GM18909 (cell line): Measurements from ENCODE around the gene NBPF1.
"Not testable (repeated sequence)": the region's sequence is repeated elsewhere in the genome, so short reads cannot be mapped to it uniquely, and the experiment has no call there.

ENCODE experiments used
- ATAC-seq: cut with Tn5 transposase; IDR thresholded peaks from one replicate; pipeline ENCODE4 v1.9.1; 2021; ENCODE audit warnings: mild to moderate bottlenecking; ENCODE audit not compliant: unreplicated experiment, poor library complexity

The NBPF1 gene

GRCh38 chr1:16613185-16614147 lies at the start of gene NBPF1:
Gene NBPF1 (minus strand): TSS chr1:16613564.
- peak; percentile 80 for ATAC-seq

- not testable (repeated sequence) for ATAC-seq
Measured at GRCh38 chr1:16658234-16658633, 44.9 kb upstream of the NBPF1 start.

DNA sequence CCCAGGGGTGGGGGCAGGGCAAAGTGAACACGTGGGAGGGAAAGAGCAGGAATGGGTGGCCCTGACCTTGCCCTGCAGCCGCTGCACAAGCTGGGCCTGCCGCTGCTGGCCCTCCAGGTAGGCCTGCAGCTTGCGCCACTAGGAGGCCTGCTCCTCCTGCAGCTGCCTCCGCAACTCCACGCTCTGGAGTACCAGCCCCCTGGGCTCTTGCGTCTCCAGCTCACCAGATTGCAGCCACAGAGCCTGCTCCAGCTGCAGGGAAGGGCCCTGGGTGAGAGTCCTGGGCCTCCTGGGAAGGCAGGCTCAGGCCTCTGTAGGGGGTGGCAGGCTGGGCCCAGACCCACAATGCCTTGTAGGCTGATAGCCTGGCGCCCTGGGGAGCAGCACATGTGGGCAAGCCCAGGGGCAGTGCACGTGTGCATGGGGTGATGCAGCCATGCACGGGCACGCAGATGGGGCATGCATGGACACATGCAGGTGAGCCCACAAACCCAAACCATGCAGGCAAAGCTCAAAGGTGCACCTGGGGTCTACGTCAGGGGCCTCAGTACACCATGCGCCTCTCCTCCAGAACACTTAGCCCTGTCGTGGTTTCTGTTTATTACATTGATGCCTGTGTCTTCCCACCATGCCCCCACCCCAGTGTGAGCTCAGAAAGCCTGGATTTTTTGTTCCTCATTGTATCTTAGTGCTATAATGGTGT lies 43.8 kb upstream of the NBPF1 start:
- ATAC-seq: not testable (repeated sequence)

GRCh38 chr1:16656574-16656973 lies 43.2 kb upstream of the NBPF1 start:
- not testable (repeated sequence) for ATAC-seq

- not testable (repeated sequence) for ATAC-seq
Measured at GRCh38 chr1:16651560-16651959, 38.2 kb upstream of the NBPF1 start.

GRCh38 chr1:16649960-16650359 lies 36.6 kb upstream of the NBPF1 start:
- ATAC-seq: not testable (repeated sequence)

- not testable (repeated sequence) for ATAC-seq
Measured at GRCh38 chr1:16649390-16649789, 36.0 kb upstream of the NBPF1 start.

GRCh38 chr1:16648756-16649155 lies 35.4 kb upstream of the NBPF1 start:
- not testable (repeated sequence) for ATAC-seq

GRCh38 chr1:16648250-16648649 lies 34.9 kb upstream of the NBPF1 start:
- not testable (repeated sequence) for ATAC-seq

DNA sequence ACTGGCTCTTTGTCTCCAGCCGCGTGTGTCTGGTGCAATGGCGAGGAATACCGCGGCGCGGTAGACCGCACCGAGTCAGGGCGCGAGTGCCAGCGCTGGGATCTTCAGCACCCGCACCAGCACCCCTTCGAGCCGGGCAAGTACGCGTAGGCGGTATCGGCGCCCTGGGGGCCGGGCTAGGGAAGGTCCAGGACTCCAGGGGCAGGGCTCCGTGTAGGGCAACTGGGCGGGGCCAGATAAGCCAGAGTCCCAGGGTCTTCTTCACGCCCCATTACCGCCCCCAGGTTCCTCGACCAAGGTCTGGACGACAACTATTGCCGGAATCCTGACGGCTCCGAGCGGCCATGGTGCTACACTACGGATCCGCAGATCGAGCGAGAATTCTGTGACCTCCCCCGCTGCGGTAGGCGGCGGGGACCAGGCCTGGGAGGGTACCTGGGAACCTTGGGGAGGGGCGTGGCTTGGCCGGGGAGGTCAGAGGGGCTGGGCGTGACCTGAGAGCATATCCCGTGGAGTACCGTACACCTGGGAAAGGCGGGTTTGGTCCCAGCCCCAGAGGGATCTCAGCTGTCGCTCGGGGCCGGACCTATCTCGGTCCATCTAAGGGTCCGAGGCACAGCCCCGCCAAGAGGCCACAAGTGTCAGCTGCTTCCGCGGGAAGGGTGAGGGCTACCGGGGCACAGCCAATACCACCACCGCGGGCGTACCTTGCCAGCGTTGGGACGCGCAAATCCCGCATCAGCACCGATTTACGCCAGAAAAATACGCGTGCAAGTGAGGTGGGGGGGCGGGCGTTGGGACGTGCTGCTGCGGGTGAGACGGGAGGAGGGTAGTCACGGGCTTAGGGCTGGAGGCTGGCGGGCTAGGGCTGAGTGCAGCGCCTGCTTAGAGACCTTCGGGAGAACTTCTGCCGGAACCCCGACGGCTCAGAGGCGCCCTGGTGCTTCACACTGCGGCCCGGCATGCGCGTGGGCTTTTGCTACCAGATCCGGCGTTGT lies 34.1 kb upstream of the NBPF1 start:
- not testable (repeated sequence) for ATAC-seq

DNA sequence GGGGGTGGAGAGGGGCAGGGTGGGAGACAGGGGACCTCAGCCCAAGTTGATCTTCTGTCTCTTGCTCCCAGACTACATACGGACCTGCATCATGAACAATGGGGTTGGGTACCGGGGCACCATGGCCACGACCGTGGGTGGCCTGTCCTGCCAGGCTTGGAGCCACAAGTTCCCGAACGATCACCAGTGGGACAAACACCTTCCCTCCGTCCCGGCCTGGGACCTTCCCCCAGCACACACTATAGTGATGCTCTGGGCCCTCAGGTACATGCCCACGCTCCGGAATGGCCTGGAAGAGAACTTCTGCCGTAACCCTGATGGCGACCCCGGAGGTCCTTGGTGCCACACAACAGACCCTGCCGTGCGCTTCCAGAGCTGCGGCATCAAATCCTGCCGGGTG lies 33.4 kb upstream of the NBPF1 start:
- not testable (repeated sequence) for ATAC-seq

GRCh38 chr1:16646061-16646664 lies 32.8 kb upstream of the NBPF1 start:
- ATAC-seq: not testable (repeated sequence)

GRCh38 chr1:16645271-16646060 lies 32.1 kb upstream of the NBPF1 start:
- ATAC-seq: peak; percentile 3

- ATAC-seq: peak; percentile 77
Measured at GRCh38 chr1:16644482-16645270, 31.3 kb upstream of the NBPF1 start.

DNA sequence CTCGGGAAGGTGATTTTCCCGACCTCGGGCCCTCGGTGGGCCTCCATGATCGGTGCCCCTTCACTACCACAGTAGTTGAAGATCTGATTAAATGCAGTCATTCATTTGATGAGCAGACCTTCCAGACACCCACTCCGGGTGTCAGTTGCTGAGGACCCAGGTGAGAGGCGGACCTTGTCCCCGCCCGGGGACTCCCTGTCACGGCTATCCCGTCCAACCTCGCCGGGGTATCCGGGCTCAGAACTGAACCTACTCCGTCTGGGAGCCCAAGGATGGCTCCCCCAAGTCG lies 30.8 kb upstream of the NBPF1 start:
- ATAC-seq: no peak

- peak; percentile 8 for ATAC-seq
Measured at GRCh38 chr1:16643476-16644192, 30.3 kb upstream of the NBPF1 start.

GRCh38 chr1:16643001-16643411 lies 29.6 kb upstream of the NBPF1 start:
- not testable (repeated sequence) for ATAC-seq
